ENCODE data around the gene LHFPL3. TPM values are rescaled to one million over a fixed set of nuclear protein-coding genes. Genes with fewer than 3 reads are reported as not detected.
"Not testable (repeated sequence)": the region's sequence is repeated elsewhere in the genome, so short reads cannot be mapped to it uniquely, and the experiment has no call there.

The LHFPL3 gene
- not detected in 2 replicates for total RNA-seq (2014; rRNA removed; shearing (Covaris generic))

- no peak for DNase-seq (ENCODE audit: low read depth)
Observed at GRCh38 chr7:104328296-104328969, at the start of gene LHFPL3. Gene LHFPL3, plus strand, starts transcription at chr7:104328603.

DNA sequence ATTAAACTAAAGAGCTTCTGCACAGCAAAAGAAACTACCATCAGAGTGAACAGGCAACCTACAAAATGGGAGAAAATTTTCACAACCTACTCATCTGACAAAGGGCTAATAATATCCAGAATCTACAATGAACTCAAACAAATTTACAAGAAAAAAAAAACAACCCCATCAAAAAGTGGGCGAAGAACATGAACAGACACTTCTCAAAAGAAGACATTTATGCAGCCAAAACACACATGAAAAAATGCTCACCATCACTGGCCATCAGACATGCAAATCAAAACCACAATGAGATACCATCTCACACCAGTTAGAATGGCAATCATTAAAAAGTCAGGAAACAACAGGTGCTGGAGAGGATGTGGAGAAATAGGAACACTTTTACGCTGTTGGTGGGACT is 46.7 kb upstream of the LHFPL3 start:
- not testable (repeated sequence) for DNase-seq (ENCODE audit: low read depth)

- no peak for DNase-seq (ENCODE audit: low read depth)
Observed at GRCh38 chr7:104286839-104287238, 41.6 kb upstream of the LHFPL3 start.

- no peak for DNase-seq (ENCODE audit: low read depth)
Observed at GRCh38 chr7:104288137-104288536, 40.3 kb upstream of the LHFPL3 start.

- DNase-seq (ENCODE audit: low read depth): no peak
Observed at GRCh38 chr7:104294291-104294690, 34.1 kb upstream of the LHFPL3 start.

GRCh38 chr7:104296266-104296665 is 32.1 kb upstream of the LHFPL3 start:
- no peak for DNase-seq (ENCODE audit: low read depth)

- DNase-seq (ENCODE audit: low read depth): no peak
Observed at GRCh38 chr7:104296900-104297299, 31.5 kb upstream of the LHFPL3 start.

DNA sequence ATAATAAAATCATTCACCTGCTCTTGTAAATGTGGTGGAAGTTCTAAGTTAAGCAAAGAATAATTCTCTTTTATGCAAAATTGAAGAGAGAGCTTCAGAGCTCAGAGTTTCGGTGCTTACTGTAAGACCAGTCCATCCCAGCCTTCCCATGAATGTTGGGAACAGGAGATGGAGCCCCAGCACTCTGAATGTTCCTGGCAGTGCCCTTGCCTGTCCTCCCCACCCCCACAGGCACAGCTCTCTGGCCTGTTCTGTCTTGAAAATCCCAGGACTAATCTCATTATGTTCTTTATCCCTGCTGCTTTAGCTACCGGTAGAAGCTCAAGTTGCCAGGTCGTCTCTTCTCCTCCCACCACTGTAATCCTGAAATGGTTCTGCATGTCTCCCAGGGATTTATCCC is 29.1 kb upstream of the LHFPL3 start:
- no peak for DNase-seq (ENCODE audit: low read depth)

- no peak for DNase-seq (ENCODE audit: low read depth)
Observed at GRCh38 chr7:104299777-104300176, 28.6 kb upstream of the LHFPL3 start.

DNA sequence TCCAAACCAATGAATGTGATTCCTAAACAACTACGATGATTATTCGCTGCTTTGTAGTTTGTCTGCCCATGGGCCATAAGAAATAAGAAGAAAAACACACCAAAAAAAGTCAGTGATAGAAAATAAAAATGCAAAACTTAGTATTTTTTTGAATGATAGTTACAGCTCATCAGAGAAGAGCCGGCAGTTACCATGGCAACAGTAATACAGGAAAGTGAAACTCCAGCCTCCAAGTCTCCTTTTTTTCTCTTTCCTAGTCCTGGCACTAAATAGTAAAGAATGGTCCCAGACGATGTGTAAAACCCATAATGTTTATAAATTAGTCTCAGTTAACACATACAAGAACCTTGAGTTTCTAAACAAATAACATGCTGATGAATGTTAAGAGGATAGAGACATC is 21.6 kb upstream of the LHFPL3 start:
- DNase-seq (ENCODE audit: low read depth): no peak

GRCh38 chr7:104317948-104318629 is 10.3 kb upstream of the LHFPL3 start:
- no peak for DNase-seq (ENCODE audit: low read depth)

DNA sequence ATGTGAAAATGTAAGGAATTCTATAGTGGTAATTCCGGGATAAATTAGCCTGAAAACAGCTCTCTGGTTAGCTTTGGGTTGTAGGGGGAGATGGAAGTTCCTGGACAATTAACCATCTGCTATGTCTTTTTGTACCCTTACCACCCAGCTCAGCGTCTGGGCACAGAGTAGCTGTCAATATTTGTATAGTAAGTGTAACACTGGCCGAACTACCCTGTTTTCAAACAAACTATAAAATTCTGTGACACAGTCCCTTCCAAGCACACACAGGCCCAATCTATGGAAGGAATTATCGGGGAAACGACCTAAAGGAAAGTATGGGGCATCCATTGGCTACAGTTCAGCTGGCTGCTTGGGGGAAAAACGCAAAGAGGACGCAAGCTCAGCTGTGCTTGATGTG is 869 bp upstream of the LHFPL3 start:
- no peak for DNase-seq (ENCODE audit: low read depth)

DNA sequence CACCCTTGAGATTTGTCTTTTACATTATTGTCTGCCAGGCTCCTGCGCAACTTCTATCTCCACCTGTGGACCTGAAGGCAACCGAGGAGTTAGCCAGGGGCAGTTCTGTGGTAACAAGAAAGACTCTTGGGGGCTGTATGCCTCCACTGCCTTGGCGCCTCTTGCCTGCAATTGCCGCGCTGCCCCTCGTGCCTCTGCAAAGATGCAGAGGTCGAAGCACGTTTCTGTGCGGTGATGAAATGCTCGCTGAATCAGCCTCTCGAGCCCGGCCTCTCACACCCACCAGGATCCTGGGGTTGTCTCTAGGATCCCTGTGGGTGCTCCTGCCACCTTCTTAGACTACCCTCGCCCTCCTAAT is 486 bp upstream of the LHFPL3 start:
- DNase-seq (ENCODE audit: low read depth): no peak

GRCh38 chr7:104328970-104329825 is 795 bp downstream of the LHFPL3 start:
- DNase-seq (ENCODE audit: low read depth): no peak

DNA sequence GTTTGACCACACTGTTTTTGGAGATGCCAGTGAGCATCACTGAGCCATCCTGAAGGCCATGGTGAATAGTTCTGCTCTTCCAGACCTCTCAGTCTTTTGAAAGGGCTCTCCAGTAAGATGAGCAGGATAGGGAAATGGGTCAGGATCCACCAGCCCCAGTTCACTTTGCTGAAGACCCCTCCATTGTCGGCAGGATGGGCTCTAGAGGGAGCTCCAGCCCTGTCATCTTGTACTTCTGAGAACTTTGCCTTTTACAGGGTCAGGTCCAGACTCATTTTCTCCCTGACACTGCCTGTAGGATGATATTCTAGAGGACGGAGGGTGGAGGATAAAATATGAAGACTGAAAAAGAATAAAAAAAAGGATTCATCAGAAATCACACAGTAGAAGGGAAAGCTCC is 13.1 kb downstream of the LHFPL3 start:
- DNase-seq (ENCODE audit: low read depth): no peak

DNA sequence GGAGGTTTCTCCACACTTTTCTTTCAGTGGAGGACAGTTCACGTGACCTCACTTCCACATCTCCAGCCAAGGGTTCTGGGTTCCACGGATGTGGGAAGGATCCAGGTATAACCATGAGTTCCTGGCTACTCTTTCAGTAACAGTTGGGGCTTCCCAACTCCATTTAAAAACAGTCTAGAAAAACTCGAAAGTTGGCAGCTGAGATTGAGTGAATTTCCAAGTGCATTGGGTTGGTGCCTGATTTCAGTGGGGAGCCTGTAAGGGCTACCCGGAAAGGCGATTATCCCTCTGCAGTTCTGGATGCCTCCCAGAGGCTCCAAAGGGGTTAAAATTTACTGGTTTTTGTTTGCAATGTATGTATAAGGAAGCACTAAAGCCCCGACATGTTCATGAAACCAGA is 24.3 kb downstream of the LHFPL3 start:
- DNase-seq (ENCODE audit: low read depth): no peak

GRCh38 chr7:104357166-104357565 is 28.8 kb downstream of the LHFPL3 start:
- DNase-seq (ENCODE audit: low read depth): no peak

GRCh38 chr7:104358446-104359132 is 30.2 kb downstream of the LHFPL3 start:
- no peak for DNase-seq (ENCODE audit: low read depth)

- DNase-seq (ENCODE audit: low read depth): no peak
Observed at GRCh38 chr7:104362756-104363155, 34.4 kb downstream of the LHFPL3 start.

DNA sequence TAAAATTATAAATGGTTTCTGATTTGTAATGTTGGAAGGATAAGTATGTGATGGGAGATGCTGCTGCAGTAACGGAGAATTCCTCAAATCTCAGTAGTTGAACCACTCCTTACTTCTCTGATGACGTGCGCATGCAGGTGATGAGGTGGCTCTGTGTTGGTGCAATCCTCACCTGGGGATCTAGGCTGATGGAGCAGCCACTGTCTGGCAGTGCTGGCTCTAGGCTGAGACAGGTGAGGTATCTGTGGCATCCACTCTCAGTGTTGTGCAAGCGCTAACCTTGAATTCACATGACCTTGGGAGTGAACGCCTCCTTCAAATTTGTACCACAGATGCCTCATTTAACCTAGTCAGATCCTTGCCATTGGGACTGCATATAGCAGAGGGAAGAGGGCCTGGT is 35.0 kb downstream of the LHFPL3 start:
- no peak for DNase-seq (ENCODE audit: low read depth)

GRCh38 chr7:104366390-104366789 is 38.0 kb downstream of the LHFPL3 start:
- DNase-seq (ENCODE audit: low read depth): no peak

GRCh38 chr7:104367926-104368325 is 39.5 kb downstream of the LHFPL3 start:
- no peak for DNase-seq (ENCODE audit: low read depth)

Data from RPMI7951 (cell line).